Amniotic stem cell (primary cell): ENCODE data around the gene MAP2K6.
"Not testable (repeated sequence)": the region's sequence is repeated elsewhere in the genome, so short reads cannot be mapped to it uniquely, and the experiment has no call there.

Source experiments
- DNase-seq: peaks from one replicate; lab custom pipeline; 2025; lab: John Stamatoyannopoulos, UW

MAP2K6 gene

GRCh38 chr17:69457603-69458002, 43.1 kb downstream of the MAP2K6 start:
- no peak for DNase-seq

- no peak for DNase-seq
These were observed 46.7 kb downstream of the MAP2K6 start for GRCh38 chr17:69460963-69461922.

- DNase-seq, result no peak
These were observed 47.5 kb downstream of the MAP2K6 start for GRCh38 chr17:69461951-69462369.

GRCh38 chr17:69462882-69463281, 48.4 kb downstream of the MAP2K6 start:
- no peak for DNase-seq

GRCh38 chr17:69466451-69466850, 52.0 kb downstream of the MAP2K6 start:
- no peak for DNase-seq

- DNase-seq, result no peak
These were observed 52.6 kb downstream of the MAP2K6 start for GRCh38 chr17:69466905-69467667.

- no peak for DNase-seq
These were observed 53.7 kb downstream of the MAP2K6 start for GRCh38 chr17:69468207-69468606.

- DNase-seq, result no peak
These were observed 56.2 kb downstream of the MAP2K6 start for GRCh38 chr17:69470702-69471101.

GRCh38 chr17:69471406-69471805, 56.9 kb downstream of the MAP2K6 start:
- no peak for DNase-seq

- DNase-seq, result no peak
These were observed 59.6 kb downstream of the MAP2K6 start for GRCh38 chr17:69473841-69474831.

GRCh38 chr17:69477204-69477902, 62.9 kb downstream of the MAP2K6 start:
- no peak for DNase-seq

GRCh38 chr17:69477903-69478266, 63.4 kb downstream of the MAP2K6 start:
- no peak for DNase-seq

- no peak for DNase-seq
These were observed 64.4 kb downstream of the MAP2K6 start for GRCh38 chr17:69478916-69479315.

GRCh38 chr17:69479756-69480155, 65.3 kb downstream of the MAP2K6 start:
- not testable (repeated sequence) for DNase-seq

- DNase-seq, result no peak
These were observed 65.7 kb downstream of the MAP2K6 start for GRCh38 chr17:69480245-69480644.

GRCh38 chr17:69485251-69485661, 70.8 kb downstream of the MAP2K6 start:
- DNase-seq, result no peak

GRCh38 chr17:69485901-69486643, 71.6 kb downstream of the MAP2K6 start:
- DNase-seq, result no peak

- no peak for DNase-seq
These were observed 72.5 kb downstream of the MAP2K6 start for GRCh38 chr17:69486779-69487637.

- DNase-seq, result no peak
These were observed 74.8 kb downstream of the MAP2K6 start for GRCh38 chr17:69489313-69489712.
